IMR-90 (cell line): Measurements from ENCODE around the gene DDX54. TPM values are rescaled to one million over a fixed set of nuclear protein-coding genes. Genes with fewer than 3 reads are reported as not detected.

Experiments used
- ATAC-seq: fragments of 200-7000 bp; cut with Tn5 transposase; 2 replicates; pipeline ENCODE4 v1.9.1; 2020; ENCODE audit warnings: low read depth, mild to moderate bottlenecking, moderate library complexity
- BruUV-seq: library from RNA; stranded (reverse); fragments of 400-500 nt; replicated peaks from 2 replicates; lab custom pipeline; 2021; lab: Mats Ljungman, UMichigan
- CTCF ChIA-PET: fragments of 300-600 bp; formaldehyde crosslinking; extraction: SDS; loops from one replicate; lab custom pipeline; 2021; ENCODE audit warnings: antibody characterized with exemption; lab: Yijun Ruan, JAX
- POLR2A ChIA-PET: fragments of 300-600 bp; sonication (Branson Sonifier 250); formaldehyde crosslinking; loops from one replicate; lab custom pipeline; 2022; ENCODE audit warnings: antibody characterized with exemption; ENCODE audit not compliant: unreplicated experiment; lab: Charles Lee
- DNase-seq: peaks from one replicate; pipeline ENCODE4 v3.0.0; 2013
- H2AFZ ChIP-seq: replicated peaks from 2 replicates; pipeline ENCODE3; 2013; ENCODE audit warnings: low read length, mild to moderate bottlenecking; ENCODE audit not compliant: poor library complexity
- H2AK5ac ChIP-seq: 2 replicates; pipeline ENCODE4 v1.6.1; 2013; ENCODE audit warnings: low read depth, low read length, inconsistent platforms
- H2AK9ac ChIP-seq: replicated peaks from 2 replicates; pipeline ENCODE3; 2013; ENCODE audit warnings: mild to moderate bottlenecking, low read depth, low read length, moderate library complexity; ENCODE audit not compliant: poor library complexity
- H2BK120ac ChIP-seq: 2 replicates; pipeline ENCODE4 v1.6.1; 2013; ENCODE audit warnings: low read depth, low read length, inconsistent platforms
- H2BK15ac ChIP-seq: 3 replicates; pipeline ENCODE4 v1.6.1; 2013; ENCODE audit warnings: low read depth, low read length, inconsistent platforms
- H2BK20ac ChIP-seq: 2 replicates; pipeline ENCODE4 v1.6.1; 2013; ENCODE audit warnings: low read depth, mild to moderate bottlenecking, inconsistent platforms, low read length, moderate library complexity
- H2BK5ac ChIP-seq: 2 replicates; pipeline ENCODE4 v1.6.1; 2013; ENCODE audit warnings: mild to moderate bottlenecking, low read depth, low read length, inconsistent platforms; ENCODE audit not compliant: poor library complexity, severe bottlenecking
- H3K14ac ChIP-seq: replicated peaks from 2 replicates; pipeline ENCODE4 v1.6.1; 2013; ENCODE audit warnings: low read depth, low read length, inconsistent platforms
- H3K18ac ChIP-seq: 2 replicates; pipeline ENCODE4 v1.6.1; 2013; ENCODE audit warnings: low read depth, low read length, control low read depth
- H3K23ac ChIP-seq: 2 replicates; pipeline ENCODE4 v1.6.1; 2013; ENCODE audit warnings: low read depth, low read length, inconsistent platforms
- H3K27ac ChIP-seq: 2 replicates; pipeline ENCODE4 v1.5.1; 2013; ENCODE audit warnings: mild to moderate bottlenecking, control low read depth, low read length; ENCODE audit not compliant: insufficient read depth
- H3K27me3 ChIP-seq: 2 replicates; pipeline ENCODE4 v1.6.1; 2013; ENCODE audit warnings: low read length; ENCODE audit not compliant: control insufficient read depth, insufficient read depth
- H3K36me3 ChIP-seq: 2 replicates; pipeline ENCODE4 v1.6.1; 2013; ENCODE audit warnings: low read length, mixed read lengths; ENCODE audit not compliant: control insufficient read depth, insufficient read depth
- H3K4ac ChIP-seq: 2 replicates; pipeline ENCODE4 v1.6.1; 2013; ENCODE audit warnings: low read depth, low read length, inconsistent platforms
- H3K4me1 ChIP-seq: 2 replicates; pipeline ENCODE4 v1.6.1; 2013; ENCODE audit warnings: low read length, mixed read lengths; ENCODE audit not compliant: control insufficient read depth, insufficient read depth
- H3K4me2 ChIP-seq: 2 replicates; pipeline ENCODE4 v1.6.1; 2013; ENCODE audit warnings: low read depth, mild to moderate bottlenecking, control low read depth, low read length, moderate library complexity
- H3K4me3 ChIP-seq: 2 replicates; pipeline ENCODE4 v1.5.1; 2013; ENCODE audit warnings: low read depth, mild to moderate bottlenecking, control low read depth, low read length, moderate library complexity; ENCODE audit not compliant: insufficient read depth
- H3K56ac ChIP-seq: 2 replicates; pipeline ENCODE4 v1.6.1; 2013; ENCODE audit warnings: low read length, inconsistent platforms; ENCODE audit not compliant: insufficient read depth; ENCODE audit errors: extremely low read depth
- H3K79me1 ChIP-seq, 2 experiments: 2 replicates each; pipeline ENCODE4 v1.6.1; 2013; ENCODE audit warnings: low read length in 2 of 2, inconsistent platforms in 1 of 2, low read depth in 1 of 2
- H3K9ac ChIP-seq: 2 replicates; pipeline ENCODE4 v1.6.1; 2013; ENCODE audit warnings: low read depth, low read length, control low read depth
- H3K9me1 ChIP-seq: 2 replicates; pipeline ENCODE4 v1.6.1; 2013; ENCODE audit warnings: low read length, inconsistent platforms; ENCODE audit not compliant: insufficient read depth
- H3K9me3 ChIP-seq: 2 replicates; pipeline ENCODE4 v1.6.1; 2013; ENCODE audit warnings: low read length; ENCODE audit not compliant: control insufficient read depth, insufficient read depth
- H4K20me1 ChIP-seq: 2 replicates; pipeline ENCODE4 v1.6.1; 2013; ENCODE audit warnings: low read length, inconsistent platforms; ENCODE audit not compliant: insufficient read depth
- H4K5ac ChIP-seq: 2 replicates; pipeline ENCODE4 v1.6.1; 2013; ENCODE audit warnings: mild to moderate bottlenecking, low read depth, low read length, control low read depth
- H4K8ac ChIP-seq, 2 experiments: 2 replicates each; pipeline ENCODE4 v1.6.1; 2013; ENCODE audit warnings: low read depth in 2 of 2, low read length in 2 of 2, control low read depth in 1 of 2, inconsistent platforms in 1 of 2
- H4K91ac ChIP-seq: 2 replicates; pipeline ENCODE4 v1.6.1; 2013; ENCODE audit warnings: low read depth, low read length, inconsistent platforms; ENCODE audit not compliant: insufficient read depth
- CEBPB ChIP-seq: IDR thresholded peaks from 2 replicates; pipeline ENCODE4 v1.6.1; 2012; ENCODE audit warnings: low read depth, low read length, improper control_type of control experiment
- FOS ChIP-seq: fragments of 150-350 bp; IDR thresholded peaks from 2 replicates; pipeline ENCODE4 v1.6.1; 2016; ENCODE audit warnings: low read depth, low read length
- MAFK ChIP-seq: IDR thresholded peaks from 2 replicates; pipeline ENCODE4 v1.6.1; 2012; ENCODE audit warnings: low read depth, low read length, improper control_type of control experiment
- NFE2L2 ChIP-seq: fragments of 150-350 bp; IDR thresholded peaks from 2 replicates; pipeline ENCODE4 v1.6.1; 2016; ENCODE audit warnings: low read depth, mild to moderate bottlenecking, low read length
- POLR2A ChIP-seq: IDR thresholded peaks from 2 replicates; pipeline ENCODE4 v1.6.1; 2012; ENCODE audit warnings: mild to moderate bottlenecking, low read depth, low read length
- RCOR1 ChIP-seq: IDR thresholded peaks from 2 replicates; pipeline ENCODE4 v1.6.1; 2012; ENCODE audit warnings: mild to moderate bottlenecking, low read length, improper control_type of control experiment; ENCODE audit not compliant: insufficient replicate concordance
- RFX5 ChIP-seq: IDR thresholded peaks from 2 replicates; pipeline ENCODE4 v1.8.0; 2012; ENCODE audit warnings: low read depth, mild to moderate bottlenecking, low read length, moderate library complexity
- USF2 ChIP-seq: fragments of 150-350 bp; IDR thresholded peaks from 2 replicates; pipeline ENCODE4 v1.6.1; 2017; ENCODE audit warnings: mild to moderate bottlenecking, antibody characterized with exemption, low read length, low read depth
- WGBS, 2 experiments: methylation state at CpG; one replicate each; pipeline versions ENCODE4 v1.1.5 to v1.1.7; 2013; ENCODE audit warnings: missing lambda C conversion rate in 2 of 2; ENCODE audit not compliant: insufficient read length in 1 of 2; ENCODE audit errors: extremely low coverage in 2 of 2; 5-methylcytosine and 5-hydroxymethylcytosine counted together
- dilution Hi-C: fragments of 300-500 bp; cut with HindIII; formaldehyde crosslinking; loops from one replicate; pipeline ENCODE4 v1.14.3; 2018; ENCODE audit warnings: low sequenced_read_pairs; ENCODE audit not compliant: unreplicated experiment
- in situ Hi-C: fragments of 300-500 bp; cut with MboI; formaldehyde crosslinking; loops from 3 replicates; pipeline ENCODE4 v1.14.3; 2019; ENCODE audit warnings: low sequenced_read_pairs, inconsistent platforms, mixed read lengths
- intact Hi-C: fragments of 100-400 bp; cut with micrococcal nuclease; formaldehyde crosslinking; loops from 2 replicates; pipeline ENCODE4 v1.10.0; 2022
- polyA plus RNA-seq, 3 experiments: library from polyadenylated mRNA; depleted of rRNA; stranded (reverse); fragments of >200 nt; gene quantifications; 2 replicates each; pipeline ENCODE4 v1.2.3, GENCODE V29; 2012; ENCODE audit warnings: low replicate concordance in 1 of 3
- total RNA-seq: library from RNA; depleted of rRNA; stranded (reverse); fragments of >200 nt; gene quantifications from 2 replicates; pipeline ENCODE4 v1.2.3, GENCODE V29; 2012

DDX54 gene
- total and polyA plus RNA-seq, 2 of the 4 experiments (the other 2 are of a cell fraction), result 23.8 to 47.5 TPM

- WGBS, 2 experiments, result 98% methylated on average over 19 of the region's 26 CpGs; no CpG with 5 or more reads in 1 of the 2 experiments
These were observed 26.7 kb downstream of the DDX54 start for GRCh38 chr12:113158439-113159203.

More at GRCh38 chr12:113158439-113159203, 26.7 kb downstream of the DDX54 start:
- H3K4me1 ChIP-seq, result peaks cover 8% of the 10 kb centered on the region; the same call in 1 of the 2 replicates
- H3K18ac ChIP-seq, result no peak overlapping the region
- H4K8ac ChIP-seq, result no peak overlapping the region
- DNase-seq, result no peak
- H2BK20ac ChIP-seq, result no peak overlapping the region
- H4K20me1 ChIP-seq, result peaks cover 3% of the 10 kb centered on the region; the same call in 1 of the 2 replicates
- H3K27me3 ChIP-seq, result peaks cover 18% of the 10 kb centered on the region
- TF ChIP-seq RFX5, result no peak
- no peak for TF ChIP-seq MAFK
- TF ChIP-seq CEBPB, result no peak
- TF ChIP-seq USF2, result no peak
- no peak for TF ChIP-seq FOS
- no peak for TF ChIP-seq NFE2L2
- no peak for TF ChIP-seq RCOR1
- no peak for TF ChIP-seq POLR2A
- no peak overlapping the region for H2BK120ac ChIP-seq
- H2AFZ ChIP-seq, result no peak overlapping the region
- H3K14ac ChIP-seq, result no peak overlapping the region
- H2BK15ac ChIP-seq, result no peak overlapping the region
- H3K4me3 ChIP-seq, result no peak overlapping the region
- no peaks in the 10 kb centered on the region for H3K79me1 ChIP-seq
- no peak overlapping the region for H3K4me2 ChIP-seq
- ChIA-PET CTCF (no interaction called here), POLR2A (interaction anchor here (0.6 kb wide), 1 partner anchor 168 kb away, joined by 4 read pairs; no protein-coding TSS in a partner anchor)
- in situ Hi-C loops (no loop called here), intact Hi-C loops (no loop called here), dilution Hi-C loops (no loop called here)
- no peak for ATAC-seq
- no peak overlapping the region for H3K9ac ChIP-seq
- H3K27ac ChIP-seq, result no peak overlapping the region
- no peak overlapping the region for H4K5ac ChIP-seq
- no peak overlapping the region for H2BK5ac ChIP-seq
- no TSS peak for BruUV-seq
- H3K36me3 ChIP-seq, result peaks cover 35% of the 10 kb centered on the region
- no peak overlapping the region for H3K23ac ChIP-seq
- H3K9me1 ChIP-seq, result peaks cover 4% of the 10 kb centered on the region; the same call in 1 of the 2 replicates
- no peak overlapping the region for H2AK5ac ChIP-seq
- H4K91ac ChIP-seq, result no peak overlapping the region
- no peaks in the 10 kb centered on the region for H3K9me3 ChIP-seq
- no peak overlapping the region for H3K56ac ChIP-seq
- H2AK9ac ChIP-seq, result no peak overlapping the region
- H3K4ac ChIP-seq, result no peak overlapping the region
